H7 (cell line): ENCODE measurements around the gene CYP2W1. TPM values are rescaled to one million over a fixed set of nuclear protein-coding genes. Genes with fewer than 3 reads are reported as not detected.
A peak's percentile ranks its signal among the peaks of the same experiment; 100 is the strongest.
"Not testable (repeated sequence)": the region's sequence is repeated elsewhere in the genome, so short reads cannot be mapped to it uniquely, and the experiment has no call there.

Source experiments
- DNase-seq: peaks from one replicate; pipeline ENCODE4 v3.0.0; 2012
- H3K27me3 ChIP-seq: 2 replicates; pipeline ENCODE4 v1.6.0; 2011; ENCODE audit warnings: mild to moderate bottlenecking, low read length; ENCODE audit not compliant: control insufficient read depth, insufficient read depth
- H3K36me3 ChIP-seq: replicated peaks from 2 replicates; pipeline ENCODE4 v1.5.1; 2011; ENCODE audit warnings: low read length; ENCODE audit not compliant: control insufficient read depth, insufficient read depth
- H3K4me3 ChIP-seq: 2 replicates; pipeline ENCODE4 v1.5.1; 2011; ENCODE audit warnings: low read depth, mild to moderate bottlenecking, control low read depth, low read length, moderate library complexity; ENCODE audit not compliant: insufficient read depth
- total RNA-seq: library from RNA; depleted of rRNA; stranded (reverse); fragments of >200 nt; shearing (Covaris generic); gene quantifications from 2 replicates; pipeline ENCODE4 v1.2.3, GENCODE V29; 2014

Gene CYP2W1
- total RNA-seq, 1 experiment from 2014 or later, result not detected

DNA sequence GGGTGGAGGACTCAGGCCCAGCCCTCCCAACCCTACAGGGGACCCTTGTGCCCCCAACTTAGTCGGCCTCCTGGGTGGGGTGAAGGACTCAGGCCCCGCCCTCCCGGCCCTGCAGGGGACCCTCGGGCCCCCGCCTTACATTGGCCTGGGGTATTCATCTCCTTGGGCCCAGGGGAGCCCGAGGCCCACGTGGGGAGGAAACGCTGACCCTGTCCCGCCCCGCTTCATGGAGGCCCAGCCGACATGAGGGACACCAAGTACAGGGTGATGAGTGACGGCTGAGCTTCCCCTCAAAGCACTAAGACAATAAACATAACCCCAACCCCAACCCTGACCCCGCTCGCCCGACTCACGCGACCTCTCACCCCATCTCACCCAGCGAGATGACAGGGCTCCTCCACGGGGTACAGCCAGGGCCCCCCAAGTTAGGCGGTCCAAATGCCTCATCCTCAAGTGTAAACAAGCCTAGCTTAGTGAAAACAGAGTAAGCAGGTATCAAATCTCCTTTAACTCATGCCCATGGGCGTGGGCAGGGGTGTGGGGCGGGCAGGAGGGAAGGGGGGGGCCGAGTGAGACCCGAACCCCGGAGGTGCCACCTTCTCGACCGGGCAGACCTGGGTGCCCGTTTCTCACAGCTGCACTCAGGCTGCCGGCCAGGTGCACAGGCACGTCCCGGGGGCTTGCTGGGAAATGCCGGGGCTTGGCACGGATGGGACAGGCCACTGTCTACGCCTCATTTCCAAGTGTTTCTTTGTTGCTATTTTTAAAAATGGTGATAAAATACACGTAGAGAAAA, 8.2 kb downstream of the CYP2W1 start:
- Histone ChIP-seq H3K4me3 (no peak overlapping the region), H3K36me3 (no peaks in the 10 kb centered on the region), H3K27me3 (no peaks in the 10 kb centered on the region)
- no peak for DNase-seq

GRCh38 chr7:991729-992656, 9.0 kb downstream of the CYP2W1 start:
- DNase-seq, result no peak
- no peaks in the 10 kb centered on the region for H3K27me3 ChIP-seq
- H3K36me3 ChIP-seq, result no peaks in the 10 kb centered on the region
- H3K4me3 ChIP-seq, result no peak overlapping the region

- DNase-seq, result peak; percentile 97
These were observed 10.0 kb downstream of the CYP2W1 start for GRCh38 chr7:992709-993607.

GRCh38 chr7:994592-995308, 11.8 kb downstream of the CYP2W1 start:
- Histone ChIP-seq H3K4me3 (no peak overlapping the region), H3K27me3 (no peaks in the 10 kb centered on the region), H3K36me3 (no peaks in the 10 kb centered on the region)
- no peak for DNase-seq

More at GRCh38 chr7:992709-993607, 10.0 kb downstream of the CYP2W1 start:
- H3K4me3 ChIP-seq, result no peak overlapping the region
- no peaks in the 10 kb centered on the region for H3K27me3 ChIP-seq
- no peaks in the 10 kb centered on the region for H3K36me3 ChIP-seq

DNA sequence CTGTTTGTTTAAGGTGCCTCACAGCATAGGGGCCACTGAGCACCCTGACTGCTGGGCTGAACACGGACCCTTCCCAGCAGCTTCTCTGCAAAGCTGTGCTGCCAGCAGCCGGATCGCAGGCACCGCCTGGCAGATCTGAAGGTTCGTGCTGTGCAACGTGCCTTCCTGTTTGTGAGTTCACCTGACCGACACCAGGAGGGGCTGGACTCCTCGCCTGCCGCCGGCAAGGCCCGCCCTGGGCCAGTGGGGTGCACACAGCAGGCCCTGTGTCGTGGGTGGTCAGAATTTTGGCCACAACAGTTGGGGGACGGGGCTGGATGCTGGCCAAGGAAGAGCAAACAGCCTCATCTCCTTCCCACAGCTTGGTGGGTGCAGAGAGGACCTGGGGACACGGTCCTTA, 12.6 kb downstream of the CYP2W1 start:
- DNase-seq, result no peak
- no peaks in the 10 kb centered on the region for H3K27me3 ChIP-seq
- no peak overlapping the region for H3K4me3 ChIP-seq
- no peaks in the 10 kb centered on the region for H3K36me3 ChIP-seq

DNA sequence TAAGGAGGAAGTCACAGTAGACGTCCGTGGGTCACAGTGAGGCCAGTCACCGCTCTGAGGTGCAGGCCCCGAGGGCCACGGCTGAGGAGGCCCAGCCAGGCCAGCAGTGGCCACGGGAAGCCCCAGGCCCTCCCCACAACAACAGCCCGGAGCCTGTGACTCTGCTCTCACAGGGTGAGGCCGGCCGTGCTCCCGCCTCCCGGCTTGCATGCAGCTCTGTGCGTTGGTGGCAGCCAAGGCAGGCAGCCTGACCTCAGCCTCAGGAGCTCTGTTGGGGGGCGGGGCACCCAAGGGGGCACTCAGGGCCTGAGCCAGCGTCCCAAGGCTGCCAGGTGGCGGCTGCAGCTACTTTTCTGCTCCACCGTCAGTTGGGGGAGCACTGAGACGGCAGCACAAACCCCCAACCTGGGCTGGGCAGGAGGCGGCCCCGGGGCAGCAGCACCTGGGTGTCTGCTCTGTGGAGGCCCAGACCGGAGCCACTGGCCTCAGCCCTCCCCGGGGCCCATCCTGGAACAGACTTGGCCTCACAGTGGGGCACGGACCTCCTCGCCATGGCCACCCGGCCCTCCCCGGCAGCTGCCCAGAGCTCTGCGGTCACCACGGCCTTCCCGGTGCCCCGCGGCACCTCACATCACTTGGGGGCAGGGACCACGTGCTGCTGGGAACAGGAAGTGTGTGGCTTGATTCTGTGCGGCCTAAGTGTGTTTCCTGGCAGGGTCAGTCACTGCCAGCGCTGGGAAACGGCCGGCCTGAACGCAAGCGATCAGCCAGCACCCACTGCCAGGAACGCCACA, 13.3 kb downstream of the CYP2W1 start:
- H3K36me3 ChIP-seq, result no peaks in the 10 kb centered on the region
- no peak for DNase-seq
- H3K4me3 ChIP-seq, result no peak overlapping the region
- H3K27me3 ChIP-seq, result no peaks in the 10 kb centered on the region

DNA sequence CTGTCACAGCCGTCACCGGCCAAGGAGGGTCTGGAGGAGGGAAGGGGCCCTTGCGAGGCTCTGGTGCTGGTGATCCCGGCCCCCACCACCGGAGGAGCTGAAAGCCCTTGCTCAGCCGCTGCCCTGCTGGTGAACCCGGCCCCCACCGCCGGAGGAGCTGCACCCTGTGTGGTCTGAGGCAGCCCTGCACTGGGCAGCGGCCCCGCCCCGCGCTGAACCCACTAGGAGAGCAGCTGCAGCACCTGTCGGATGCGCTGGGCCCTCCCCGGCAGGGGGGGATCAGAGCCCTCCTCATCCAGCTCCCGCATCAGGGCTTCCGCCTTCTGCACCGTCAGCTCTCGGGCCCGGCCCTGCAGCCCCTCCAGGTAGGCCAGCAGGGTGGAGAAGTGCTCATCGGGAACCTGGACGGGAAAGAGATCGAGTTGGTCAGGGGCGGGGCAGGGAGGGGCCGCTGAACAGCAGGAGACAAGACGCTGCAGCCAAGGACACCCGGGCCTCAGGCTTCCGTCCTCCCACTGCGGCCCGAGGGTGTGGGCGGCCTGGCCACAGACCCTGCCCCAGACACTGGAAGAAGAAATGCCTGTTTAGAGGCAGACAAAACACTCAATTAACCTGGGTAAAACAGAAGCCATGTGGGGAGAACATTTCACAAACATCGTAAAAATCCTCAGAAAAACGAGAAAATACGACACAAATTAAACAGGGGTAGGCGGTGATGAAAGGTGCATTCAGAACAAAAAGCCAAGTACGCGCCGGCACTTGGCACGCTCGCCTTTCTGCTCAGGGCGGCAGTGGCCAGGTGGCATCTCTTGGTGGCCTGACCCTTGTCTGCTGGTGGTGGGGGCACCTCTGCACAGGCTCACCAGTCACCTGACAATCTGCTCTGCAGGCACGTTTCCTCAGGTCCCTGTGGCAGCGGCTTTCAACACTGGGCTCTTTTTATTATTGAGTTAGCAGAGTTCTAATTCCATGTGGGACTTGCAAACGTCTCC, 14.7 kb downstream of the CYP2W1 start:
- peak; percentile 92 for DNase-seq
- Histone ChIP-seq H3K4me3 (no peak overlapping the region), H3K27me3 (no peaks in the 10 kb centered on the region), H3K36me3 (no peaks in the 10 kb centered on the region)

DNA sequence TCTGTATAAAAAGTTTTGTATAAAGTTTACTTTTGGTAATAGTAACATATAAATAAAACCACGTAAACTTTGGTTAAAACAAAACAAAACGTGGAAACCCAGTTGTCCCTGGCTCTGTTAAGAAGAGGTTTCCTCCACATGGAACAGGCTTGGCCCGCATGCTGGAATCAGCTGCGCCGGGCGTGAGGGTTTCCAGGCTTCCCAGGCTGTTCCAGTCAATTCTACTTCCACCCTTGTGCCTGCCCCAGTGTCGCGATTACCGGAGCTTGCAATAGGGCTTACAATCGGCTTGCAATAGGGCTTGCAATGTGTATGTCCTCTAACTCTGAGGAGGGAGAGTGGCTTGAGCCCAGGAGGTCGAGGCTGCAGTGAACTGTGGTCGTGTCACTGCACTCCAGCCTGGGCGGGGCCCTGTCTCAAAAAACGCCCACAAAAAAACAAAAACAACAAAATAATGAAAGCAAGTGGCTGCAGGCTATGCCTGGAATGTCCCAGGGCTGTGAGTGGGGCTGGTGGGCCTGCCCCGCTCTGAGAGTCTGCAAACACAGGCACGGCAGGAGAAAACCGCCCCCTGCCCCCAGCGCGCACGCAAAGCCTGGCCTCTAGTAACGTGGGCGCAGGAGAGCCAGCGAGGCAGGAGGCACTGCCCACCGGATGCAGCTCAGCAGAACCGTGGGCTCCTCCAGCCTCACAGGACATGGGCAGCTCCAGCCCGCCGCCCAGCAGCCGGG, 16.3 kb downstream of the CYP2W1 start:
- Histone ChIP-seq H3K36me3 (no peaks in the 10 kb centered on the region), H3K4me3 (no peak overlapping the region), H3K27me3 (no peaks in the 10 kb centered on the region)
- no peak for DNase-seq

DNA sequence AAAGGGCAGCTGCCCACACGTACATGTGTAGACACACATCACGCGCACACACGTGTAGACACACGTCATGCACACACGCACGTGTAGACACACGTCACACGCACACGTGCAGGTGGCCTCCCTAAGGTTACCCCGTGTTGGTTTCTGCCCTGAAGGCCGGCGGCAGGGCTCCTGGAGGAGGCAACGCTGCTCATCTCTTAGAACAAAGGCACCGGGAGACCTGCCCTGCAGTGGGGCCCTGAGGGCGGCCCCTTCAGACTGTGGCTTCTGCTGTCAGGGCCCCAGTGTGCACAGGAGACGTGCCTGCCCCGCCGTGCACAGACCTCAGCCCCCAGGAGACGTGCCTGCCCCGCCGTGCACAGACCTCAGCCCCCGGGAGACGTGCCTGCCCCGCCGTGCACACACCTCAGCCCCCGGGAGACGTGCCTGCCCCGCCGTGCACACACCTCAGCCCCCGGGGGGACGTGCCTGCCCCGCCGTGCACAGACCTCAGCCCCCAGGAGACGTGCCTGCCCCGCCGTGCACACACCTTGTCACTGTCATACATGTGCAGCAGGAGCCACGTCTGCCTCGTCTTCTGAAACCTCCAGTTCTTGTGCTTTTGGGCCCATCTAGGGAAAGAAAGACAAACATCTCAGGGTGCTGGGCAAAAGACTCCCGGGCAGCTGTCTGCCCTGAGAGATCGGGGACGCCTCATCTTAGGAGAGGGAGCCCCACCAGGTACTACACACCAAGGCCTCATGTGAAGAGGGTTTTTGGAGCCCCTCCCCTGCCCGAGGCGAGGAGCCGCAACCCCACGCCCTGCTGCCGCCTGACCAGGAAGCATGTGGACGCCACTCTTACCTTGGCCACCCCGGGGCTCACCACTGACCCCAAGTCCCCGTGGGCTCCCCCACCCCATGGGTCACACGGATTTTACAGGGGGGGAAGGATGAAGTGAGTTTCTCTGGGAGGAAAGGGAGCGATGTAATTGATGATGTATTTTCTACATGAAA, 17.3 kb downstream of the CYP2W1 start:
- no peak overlapping the region for H3K4me3 ChIP-seq
- no peaks in the 10 kb centered on the region for H3K36me3 ChIP-seq
- DNase-seq, result no peak
- H3K27me3 ChIP-seq, result no peaks in the 10 kb centered on the region

- not testable (repeated sequence) for H3K36me3 ChIP-seq, H3K27me3 ChIP-seq, H3K4me3 ChIP-seq
- peak; percentile 88 for DNase-seq
These were observed 18.2 kb downstream of the CYP2W1 start for GRCh38 chr7:1001069-1001770.
